Left renal pelvis (tissue), 4 donors: ENCODE results near the gene WDR18. TPM values are rescaled to one million over a fixed set of nuclear protein-coding genes. Genes with fewer than 3 reads are reported as not detected.

Experiments used
- DNase-seq, 4 donors: peaks; one replicate each; pipeline ENCODE4 v3.0.0-alpha.2; 2013; ENCODE audit warnings: low read depth in 4 of 4, low spot score in 3 of 4
- polyA plus RNA-seq, 4 donors: library from polyadenylated mRNA; unstranded; fragments of 120-200 nt; gene quantifications; one replicate each; pipeline ENCODE4 v1.2.1, GENCODE V29; 2013; ENCODE audit not compliant: insufficient read length in 4 of 4

The WDR18 gene
- polyA plus RNA-seq, 4 donors, result 24.4 to 55.7 (median 38.7) TPM

- no peak for DNase-seq
Observed at GRCh38 chr19:1038978-1039645, 55.0 kb downstream of the WDR18 start.

DNA sequence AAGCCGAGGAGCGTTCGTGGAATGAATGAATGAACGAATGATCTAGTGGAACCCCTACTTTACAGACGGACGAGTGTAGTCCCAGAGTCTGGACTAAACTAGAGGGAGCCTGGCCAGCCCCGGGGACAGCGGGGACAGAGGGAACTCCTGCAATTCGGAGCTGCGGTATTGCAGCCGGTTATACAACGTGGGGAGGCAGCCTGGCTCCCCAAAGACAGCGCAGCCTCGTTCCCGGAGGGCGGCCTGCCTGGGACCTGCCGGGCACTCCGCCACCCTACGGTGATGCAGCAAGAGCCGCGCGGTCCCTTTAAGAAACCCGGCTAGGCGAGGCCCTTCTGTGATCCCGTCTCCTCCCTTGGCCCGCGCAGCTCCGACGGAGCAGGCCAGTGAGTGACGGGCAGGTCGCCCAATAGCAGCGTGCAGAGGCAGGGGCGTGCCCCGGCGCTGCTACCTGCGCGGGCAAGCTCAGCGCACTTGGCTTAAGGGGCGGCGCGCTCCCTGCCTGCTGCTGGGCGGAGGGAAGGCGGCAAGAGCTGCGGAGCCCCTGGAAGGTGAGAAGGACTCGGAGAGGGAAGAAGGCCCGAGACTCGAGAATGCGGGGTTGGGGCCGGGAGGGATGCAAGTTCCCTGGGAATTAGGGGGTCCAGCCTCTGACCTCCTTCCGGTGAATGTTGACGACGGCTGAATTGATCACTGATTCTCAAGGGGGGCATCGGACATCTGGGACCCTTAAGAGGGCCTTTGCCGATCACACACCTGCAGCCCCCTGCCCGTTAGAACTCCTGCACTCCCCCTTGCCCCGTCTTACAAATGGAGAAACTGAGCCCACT, 55.7 kb downstream of the WDR18 start, which contains the start of gene ABCA7:
TSS of gene ABCA7 (plus strand) at position 462 of the 830 bp plus-strand sequence. CDS start 1,255 bp downstream, outside the sequence.
- DNase-seq, result peak; percentile 91 to 96 (median 94)

GRCh38 chr19:1040476-1041271, 56.5 kb downstream of the WDR18 start:
- DNase-seq, result peak in 3 of 4 donors; percentile 67 to 81 (median 70)

- DNase-seq, result no peak
Observed at GRCh38 chr19:1041272-1041834, 57.2 kb downstream of the WDR18 start.

DNA sequence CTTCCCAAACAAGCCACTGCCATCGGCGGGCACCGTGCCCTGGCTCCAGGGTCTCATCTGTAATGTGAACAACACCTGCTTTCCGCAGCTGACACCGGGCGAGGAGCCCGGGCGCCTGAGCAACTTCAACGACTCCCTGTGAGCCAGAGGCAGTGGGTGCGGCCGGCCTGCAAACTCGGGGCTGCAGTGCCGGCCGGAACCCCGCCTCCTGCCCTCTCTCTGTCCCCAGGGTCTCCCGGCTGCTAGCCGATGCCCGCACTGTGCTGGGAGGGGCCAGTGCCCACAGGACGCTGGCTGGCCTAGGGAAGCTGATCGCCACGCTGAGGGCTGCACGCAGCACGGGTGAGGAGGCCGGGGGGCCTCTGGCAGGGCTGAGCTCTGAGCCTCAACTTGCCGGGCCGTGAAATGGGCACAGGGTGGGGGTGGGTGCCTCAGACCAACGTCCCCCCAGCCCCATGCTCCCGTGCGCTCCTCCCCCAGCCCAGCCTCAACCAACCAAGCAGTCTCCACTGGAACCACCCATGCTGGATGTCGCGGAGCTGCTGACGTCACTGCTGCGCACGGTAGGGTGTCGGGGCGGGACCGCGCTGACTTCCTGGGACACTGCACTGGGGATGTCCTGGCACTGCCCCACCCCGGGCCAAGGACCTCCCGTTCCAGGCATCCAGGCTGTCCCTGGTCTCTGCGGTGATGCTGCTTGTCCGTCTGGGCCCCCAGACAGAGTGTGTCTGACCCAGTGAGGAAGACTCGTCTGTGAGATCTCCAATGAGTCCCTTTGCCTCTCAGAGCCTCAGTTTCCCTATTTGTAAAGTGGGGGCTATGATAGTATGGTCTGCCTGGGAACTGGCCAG, 57.9 kb downstream of the WDR18 start:
- no peak for DNase-seq

- DNase-seq, result no peak
Observed at GRCh38 chr19:1042689-1043511, 58.8 kb downstream of the WDR18 start.

Other genes starting within 250 kb of the WDR18 start
- gene MISP, start 233.2 kb upstream of the WDR18 start, polyA plus RNA-seq, result 10 to 100 TPM in 1 of 4 donors, 1 to 10 TPM in 2, under 1 TPM in 1; 0.44 to 10.6 (median 6.8) TPM
- 100 to 1,000 TPM; 292 to 417 (median 389) TPM for gene PTBP1, start 186.9 kb upstream of the WDR18 start, polyA plus RNA-seq
- 10 to 100 TPM; 10.3 to 18.9 (median 11.4) TPM for gene PLPPR3, start 162.4 kb upstream of the WDR18 start, polyA plus RNA-seq
- gene AZU1, start 156.5 kb upstream of the WDR18 start, polyA plus RNA-seq, result 1 to 10 TPM in 2 of 4 donors, under 1 TPM in 2; 0.86 to 3.6 (median 1.1) TPM
- gene PRTN3, start 143.3 kb upstream of the WDR18 start, polyA plus RNA-seq, result 1 to 10 TPM in 2 of 4 donors, under 1 TPM in 2; 0.59 to 2.0 (median 1.0) TPM
- gene ELANE, start 132.0 kb upstream of the WDR18 start, polyA plus RNA-seq, result 1 to 10 TPM in 1 of 4 donors, under 1 TPM in 1, not detected in 2; 0.48 to 1.1 TPM
- gene CFD, start 124.7 kb upstream of the WDR18 start, polyA plus RNA-seq, result 10 to 100 TPM in 1 of 4 donors, 1 to 10 TPM in 3; 2.3 to 12.9 (median 3.6) TPM
- gene MED16, start 91.2 kb upstream of the WDR18 start, polyA plus RNA-seq, result 10 to 100 TPM; 46.5 to 86.8 (median 53.7) TPM
- not detected for gene RNU6-9, start 90.9 kb upstream of the WDR18 start, polyA plus RNA-seq
- gene R3HDM4, start 71.1 kb upstream of the WDR18 start, polyA plus RNA-seq, result 10 to 100 TPM; 39.3 to 61.2 (median 47.8) TPM
- gene KISS1R, start 67.0 kb upstream of the WDR18 start, polyA plus RNA-seq, result under 1 TPM; 0.20 to 0.98 (median 0.40) TPM
- 10 to 100 TPM; 13.2 to 35.9 (median 19.1) TPM for gene ARID3A, start 58.3 kb upstream of the WDR18 start, polyA plus RNA-seq
- 1 to 10 TPM in 1 of 4 donors, under 1 TPM in 3; 0.33 to 1.4 (median 0.69) TPM for gene GRIN3B, start 16.1 kb downstream of the WDR18 start, polyA plus RNA-seq
- gene TMEM259, start 36.8 kb downstream of the WDR18 start, polyA plus RNA-seq, result 100 to 1,000 TPM in 1 of 4 donors, 10 to 100 TPM in 3; 88.4 to 138 (median 98.9) TPM
- not detected for gene RNU6-2, start 37.2 kb downstream of the WDR18 start, polyA plus RNA-seq
- gene CNN2, start 42.3 kb downstream of the WDR18 start, polyA plus RNA-seq, result 100 to 1,000 TPM; 171 to 188 (median 182) TPM
- gene ABCA7, start 55.8 kb downstream of the WDR18 start, polyA plus RNA-seq, result 10 to 100 TPM in 1 of 4 donors, 1 to 10 TPM in 3; 2.7 to 10.6 (median 7.7) TPM
- gene ARHGAP45, start 82.8 kb downstream of the WDR18 start, polyA plus RNA-seq, result 10 to 100 TPM in 1 of 4 donors, 1 to 10 TPM in 3; 8.2 to 14.4 (median 8.9) TPM
- gene POLR2E, start 111.0 kb downstream of the WDR18 start, polyA plus RNA-seq, result 100 to 1,000 TPM; 106 to 154 (median 145) TPM
- gene GPX4, start 119.6 kb downstream of the WDR18 start, polyA plus RNA-seq, result 100 to 1,000 TPM; 141 to 267 (median 234) TPM
- gene SBNO2, start 189.9 kb downstream of the WDR18 start, polyA plus RNA-seq, result 10 to 100 TPM; 10.6 to 21.1 (median 15.1) TPM
- 10 to 100 TPM; 44.9 to 65.2 (median 55.9) TPM for gene STK11, start 221.4 kb downstream of the WDR18 start, polyA plus RNA-seq